Stromal cell of bone marrow (primary cell): ENCODE results near the gene DYNC2H1.

Source experiments
- DNase-seq: peaks from one replicate; pipeline ENCODE4 v3.0.0-alpha.2; 2012; ENCODE audit warnings: low read depth

DYNC2H1 gene, protein sequence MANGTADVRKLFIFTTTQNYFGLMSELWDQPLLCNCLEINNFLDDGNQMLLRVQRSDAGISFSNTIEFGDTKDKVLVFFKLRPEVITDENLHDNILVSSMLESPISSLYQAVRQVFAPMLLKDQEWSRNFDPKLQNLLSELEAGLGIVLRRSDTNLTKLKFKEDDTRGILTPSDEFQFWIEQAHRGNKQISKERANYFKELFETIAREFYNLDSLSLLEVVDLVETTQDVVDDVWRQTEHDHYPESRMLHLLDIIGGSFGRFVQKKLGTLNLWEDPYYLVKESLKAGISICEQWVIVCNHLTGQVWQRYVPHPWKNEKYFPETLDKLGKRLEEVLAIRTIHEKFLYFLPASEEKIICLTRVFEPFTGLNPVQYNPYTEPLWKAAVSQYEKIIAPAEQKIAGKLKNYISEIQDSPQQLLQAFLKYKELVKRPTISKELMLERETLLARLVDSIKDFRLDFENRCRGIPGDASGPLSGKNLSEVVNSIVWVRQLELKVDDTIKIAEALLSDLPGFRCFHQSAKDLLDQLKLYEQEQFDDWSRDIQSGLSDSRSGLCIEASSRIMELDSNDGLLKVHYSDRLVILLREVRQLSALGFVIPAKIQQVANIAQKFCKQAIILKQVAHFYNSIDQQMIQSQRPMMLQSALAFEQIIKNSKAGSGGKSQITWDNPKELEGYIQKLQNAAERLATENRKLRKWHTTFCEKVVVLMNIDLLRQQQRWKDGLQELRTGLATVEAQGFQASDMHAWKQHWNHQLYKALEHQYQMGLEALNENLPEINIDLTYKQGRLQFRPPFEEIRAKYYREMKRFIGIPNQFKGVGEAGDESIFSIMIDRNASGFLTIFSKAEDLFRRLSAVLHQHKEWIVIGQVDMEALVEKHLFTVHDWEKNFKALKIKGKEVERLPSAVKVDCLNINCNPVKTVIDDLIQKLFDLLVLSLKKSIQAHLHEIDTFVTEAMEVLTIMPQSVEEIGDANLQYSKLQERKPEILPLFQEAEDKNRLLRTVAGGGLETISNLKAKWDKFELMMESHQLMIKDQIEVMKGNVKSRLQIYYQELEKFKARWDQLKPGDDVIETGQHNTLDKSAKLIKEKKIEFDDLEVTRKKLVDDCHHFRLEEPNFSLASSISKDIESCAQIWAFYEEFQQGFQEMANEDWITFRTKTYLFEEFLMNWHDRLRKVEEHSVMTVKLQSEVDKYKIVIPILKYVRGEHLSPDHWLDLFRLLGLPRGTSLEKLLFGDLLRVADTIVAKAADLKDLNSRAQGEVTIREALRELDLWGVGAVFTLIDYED (N-terminal part only)

DNA sequence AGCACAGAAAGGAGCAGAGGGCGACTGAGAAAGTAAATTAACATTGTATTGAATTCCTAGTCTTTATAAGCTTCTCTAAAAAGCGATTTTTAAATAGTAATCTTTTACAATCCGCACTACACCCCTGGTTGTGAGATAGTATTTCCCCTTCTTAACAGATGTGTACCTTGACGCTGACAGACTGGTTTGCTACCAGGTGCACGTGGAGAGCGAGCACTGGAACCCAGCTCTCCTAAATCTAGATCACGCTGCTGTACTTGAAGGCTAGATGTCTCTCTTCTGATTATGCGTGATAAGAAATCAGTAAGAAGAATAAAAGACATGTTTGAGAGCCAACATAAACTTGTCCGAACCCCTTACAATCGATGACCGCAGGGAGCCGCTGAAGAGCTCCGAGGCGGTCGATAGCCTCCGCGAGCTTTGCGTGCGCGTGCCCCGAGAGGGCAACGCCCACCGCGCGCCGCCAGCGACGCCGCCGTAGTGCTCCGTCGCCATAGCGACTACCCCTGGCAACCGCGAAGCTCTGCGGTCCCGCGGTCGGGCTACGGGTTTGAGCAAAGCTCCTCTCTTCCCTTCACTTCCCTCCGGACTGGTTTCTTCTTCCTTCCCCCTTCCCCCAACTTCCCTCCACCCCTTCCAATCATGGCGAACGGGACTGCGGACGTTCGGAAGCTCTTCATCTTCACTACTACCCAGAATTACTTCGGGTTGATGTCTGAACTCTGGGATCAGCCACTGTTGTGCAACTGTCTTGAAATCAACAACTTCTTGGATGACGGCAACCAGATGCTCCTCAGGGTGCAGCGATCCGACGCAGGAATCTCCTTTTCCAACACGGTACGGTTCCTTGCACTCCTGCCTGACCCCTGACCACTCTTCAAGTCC lies at the start of gene DYNC2H1:
DYNC2H1 (plus strand) TSS at position 494 of the 885 bp plus-strand sequence; CDS start at position 643, 149 bp downstream.
- peak; percentile 84 for DNase-seq

DNA sequence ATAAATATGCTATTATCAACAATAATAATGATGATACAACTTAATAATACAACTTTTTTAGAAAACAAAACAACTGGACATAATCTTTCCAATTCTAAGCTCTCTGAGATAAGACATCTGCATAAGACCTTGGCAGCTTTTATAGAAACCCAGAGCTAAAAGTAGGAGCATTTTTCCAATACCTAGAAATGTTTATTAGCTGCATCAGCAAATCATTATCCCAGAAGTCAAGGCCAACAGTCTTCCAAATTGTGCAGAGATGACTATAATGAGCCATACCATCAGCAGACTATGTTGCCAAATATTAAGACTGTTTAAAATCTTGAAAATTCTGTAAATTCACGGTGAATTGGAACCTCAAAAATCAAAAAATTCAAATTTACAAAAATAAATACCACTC lies 47.6 kb upstream of the DYNC2H1 start:
- DNase-seq: no peak

DNA sequence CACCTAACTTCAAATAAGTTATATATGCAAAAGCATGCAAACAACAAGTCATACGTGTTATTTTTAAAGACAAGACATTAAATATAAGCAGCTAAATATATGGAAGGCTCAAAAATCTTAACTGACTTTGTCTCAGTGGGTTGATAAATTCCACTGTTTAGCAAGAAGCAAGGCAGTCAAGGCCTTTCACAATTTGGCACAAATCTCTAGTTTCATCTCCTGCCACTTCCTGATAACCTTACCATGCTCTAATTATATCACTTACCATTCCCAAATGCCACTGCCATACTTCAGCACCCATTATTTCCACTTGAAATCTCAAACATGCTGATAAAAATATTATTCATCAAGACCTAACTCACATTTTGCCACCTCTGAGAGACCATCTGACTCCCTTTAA lies 42.1 kb upstream of the DYNC2H1 start:
- no peak for DNase-seq

DNA sequence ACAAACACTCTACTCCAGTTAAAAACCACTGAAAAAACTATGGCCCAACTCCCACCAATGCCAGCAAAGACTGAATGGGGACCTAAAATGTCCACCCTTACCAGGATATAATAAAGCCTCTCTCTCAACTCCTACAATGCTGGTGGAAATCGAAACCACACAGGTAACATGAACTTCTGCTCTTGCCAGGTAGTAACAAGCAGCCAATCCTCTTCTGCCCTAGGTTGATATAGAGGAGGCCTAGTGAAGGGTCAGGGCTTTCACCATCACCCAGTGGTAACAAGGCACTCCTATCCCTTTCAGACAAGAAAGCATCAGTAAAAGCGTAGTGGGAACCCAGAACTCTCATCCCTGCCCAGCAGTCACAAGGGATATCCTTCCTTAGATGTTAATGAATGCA lies 39.9 kb upstream of the DYNC2H1 start:
- DNase-seq: no peak

DNA sequence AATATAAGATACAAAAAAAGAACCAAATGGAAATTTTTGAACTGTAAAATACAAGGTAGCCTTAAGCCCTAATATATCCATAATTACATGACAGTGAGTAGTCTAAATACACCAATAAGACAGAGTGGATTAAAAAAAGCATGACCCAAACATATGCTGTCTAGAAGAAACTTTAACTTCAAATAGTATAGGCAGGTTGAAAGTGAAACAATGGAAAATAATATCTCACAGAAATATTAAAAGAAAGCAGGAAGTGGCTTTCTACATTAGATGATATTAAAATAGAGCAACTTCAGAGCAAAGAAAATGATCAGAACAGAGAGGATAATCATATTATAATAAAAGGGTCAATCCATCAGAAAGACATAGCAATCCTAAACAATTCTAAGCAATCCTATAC lies 39.1 kb upstream of the DYNC2H1 start:
- no peak for DNase-seq

DNA sequence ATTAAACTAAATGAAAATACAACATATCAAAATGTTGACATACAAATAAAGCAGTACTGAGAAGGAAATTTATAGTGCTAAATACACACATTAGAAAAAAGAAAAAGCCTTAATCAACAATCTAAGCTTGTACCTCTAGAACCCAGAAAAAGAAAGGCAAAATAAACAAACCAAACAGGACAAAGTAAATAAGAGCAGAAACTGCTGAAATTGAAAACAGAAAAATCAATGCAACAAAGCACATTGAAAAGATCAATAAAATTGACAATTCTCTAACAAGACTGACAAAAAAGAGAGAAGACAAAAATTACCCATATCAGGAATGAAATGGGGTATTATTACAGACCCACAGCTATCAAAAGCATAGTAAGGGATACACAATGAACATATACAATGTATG lies 38.2 kb upstream of the DYNC2H1 start:
- DNase-seq: no peak

DNA sequence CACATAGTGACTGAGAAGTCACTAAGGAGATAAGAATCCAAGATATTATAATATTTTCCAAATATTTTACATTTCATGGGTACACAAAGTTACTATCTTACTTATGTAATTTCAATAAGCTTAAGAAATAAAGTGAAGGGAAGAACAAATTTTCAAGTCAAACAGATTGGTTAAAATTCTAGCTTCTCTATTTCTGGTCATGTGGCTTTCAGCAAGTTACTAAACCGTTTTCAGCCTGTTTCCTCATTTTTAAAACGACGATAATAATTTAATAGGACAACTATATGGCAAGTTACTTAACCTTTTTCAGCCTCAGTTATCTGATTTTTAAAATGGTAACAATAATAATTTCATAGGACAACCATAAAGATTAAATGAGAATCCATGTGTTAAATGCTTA lies 32.9 kb upstream of the DYNC2H1 start:
- DNase-seq: no peak

DNA sequence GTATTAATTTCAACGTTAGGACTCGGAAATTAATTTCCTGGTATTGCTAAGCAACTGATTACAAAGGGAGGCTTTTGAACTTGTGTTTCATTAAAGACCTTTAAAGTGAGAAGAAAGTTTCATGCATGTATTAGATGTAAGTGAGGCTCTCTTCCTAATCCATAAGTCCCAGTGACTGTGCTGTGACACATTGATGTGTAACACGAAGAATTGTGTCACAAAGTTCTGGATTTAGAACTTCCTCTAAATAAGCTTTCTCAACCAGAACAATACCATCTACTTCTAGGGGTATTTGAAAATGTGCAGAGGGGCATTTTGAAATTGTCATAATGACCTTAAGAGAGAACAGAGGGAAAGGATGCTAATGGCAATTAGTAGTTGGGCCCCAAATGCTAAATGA lies 31.7 kb upstream of the DYNC2H1 start:
- DNase-seq: no peak

DNA sequence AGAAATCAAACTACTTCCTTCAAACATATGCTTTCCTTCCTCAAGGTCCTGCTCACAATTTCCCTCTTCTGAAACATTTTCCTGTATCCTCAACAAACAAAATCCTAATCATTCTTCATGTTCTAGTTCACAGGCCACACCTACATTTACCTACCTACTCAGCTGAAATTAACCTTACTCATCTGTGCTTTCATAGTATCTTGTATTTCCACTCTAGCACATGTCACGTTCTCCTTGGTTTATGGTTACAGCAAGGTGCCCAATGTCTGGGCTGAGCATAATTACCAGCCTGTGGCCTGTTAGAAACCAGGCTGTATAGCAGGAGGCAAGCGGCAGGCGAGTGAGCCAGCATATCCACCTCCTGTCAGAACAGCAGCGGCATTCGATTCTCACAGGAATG lies 30.5 kb upstream of the DYNC2H1 start:
- DNase-seq: no peak

DNA sequence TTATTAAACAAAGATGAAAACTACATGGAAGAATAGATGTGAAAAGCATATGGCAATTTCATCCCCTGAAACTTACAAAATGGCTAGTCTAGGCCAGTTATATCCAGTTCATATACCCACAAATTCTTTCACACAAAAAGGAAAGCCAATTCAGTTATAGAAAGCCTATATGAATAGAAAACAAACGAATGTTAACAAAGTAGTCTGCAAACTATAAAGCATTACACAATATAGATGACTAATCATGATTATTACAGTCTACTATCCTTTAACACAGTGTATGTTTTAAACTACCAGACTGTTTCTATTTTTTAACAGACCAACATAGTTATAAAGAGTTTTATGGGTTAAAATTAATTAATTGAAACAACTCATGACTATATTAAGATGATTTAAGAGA lies 29.4 kb upstream of the DYNC2H1 start:
- no peak for DNase-seq

DNA sequence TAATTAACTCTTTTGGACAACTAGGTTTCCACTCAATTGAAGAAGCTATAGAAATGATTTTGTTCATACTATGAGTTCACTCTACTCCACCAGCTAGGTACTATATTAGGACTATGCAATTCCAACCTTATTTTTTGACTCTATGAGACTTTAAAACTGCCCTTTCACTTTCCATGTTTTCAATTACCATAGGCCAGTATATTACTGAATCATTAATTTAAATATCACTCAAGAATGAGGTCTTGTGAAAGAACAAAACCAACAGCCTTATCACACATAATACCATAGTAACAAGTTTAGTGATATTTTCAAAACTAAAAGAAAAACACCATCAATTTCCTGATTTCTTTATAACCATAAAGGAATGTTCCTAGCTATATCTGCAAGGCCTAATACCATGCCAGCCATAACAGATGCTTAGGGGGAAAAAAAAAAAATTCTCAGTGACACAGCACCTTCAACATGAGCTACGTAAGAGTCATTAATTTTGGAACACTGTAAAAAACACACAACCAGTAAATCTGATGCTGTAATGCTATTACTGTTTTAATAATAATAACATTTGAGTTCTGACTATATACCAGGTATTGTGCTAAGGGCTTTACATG lies 23.4 kb upstream of the DYNC2H1 start:
- no peak for DNase-seq

DNA sequence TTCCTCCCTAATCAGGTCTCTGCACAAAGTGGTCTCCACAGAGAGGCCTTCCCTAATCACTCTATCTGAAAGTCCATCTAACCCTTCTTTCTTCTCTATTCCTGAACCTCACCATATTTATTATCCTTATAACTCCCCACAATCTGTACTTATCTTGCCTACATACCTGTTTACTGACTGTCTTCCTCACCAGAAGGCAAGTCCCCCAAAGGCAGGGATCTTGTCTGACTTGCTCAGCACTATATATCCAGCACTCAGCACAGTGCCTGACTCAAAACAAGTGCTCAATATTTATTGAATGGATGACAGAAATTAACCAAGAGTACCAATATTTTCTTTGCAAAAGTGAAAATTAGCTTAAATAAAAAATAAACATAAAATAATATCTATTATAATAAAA lies 22.8 kb upstream of the DYNC2H1 start:
- DNase-seq: no peak

DNA sequence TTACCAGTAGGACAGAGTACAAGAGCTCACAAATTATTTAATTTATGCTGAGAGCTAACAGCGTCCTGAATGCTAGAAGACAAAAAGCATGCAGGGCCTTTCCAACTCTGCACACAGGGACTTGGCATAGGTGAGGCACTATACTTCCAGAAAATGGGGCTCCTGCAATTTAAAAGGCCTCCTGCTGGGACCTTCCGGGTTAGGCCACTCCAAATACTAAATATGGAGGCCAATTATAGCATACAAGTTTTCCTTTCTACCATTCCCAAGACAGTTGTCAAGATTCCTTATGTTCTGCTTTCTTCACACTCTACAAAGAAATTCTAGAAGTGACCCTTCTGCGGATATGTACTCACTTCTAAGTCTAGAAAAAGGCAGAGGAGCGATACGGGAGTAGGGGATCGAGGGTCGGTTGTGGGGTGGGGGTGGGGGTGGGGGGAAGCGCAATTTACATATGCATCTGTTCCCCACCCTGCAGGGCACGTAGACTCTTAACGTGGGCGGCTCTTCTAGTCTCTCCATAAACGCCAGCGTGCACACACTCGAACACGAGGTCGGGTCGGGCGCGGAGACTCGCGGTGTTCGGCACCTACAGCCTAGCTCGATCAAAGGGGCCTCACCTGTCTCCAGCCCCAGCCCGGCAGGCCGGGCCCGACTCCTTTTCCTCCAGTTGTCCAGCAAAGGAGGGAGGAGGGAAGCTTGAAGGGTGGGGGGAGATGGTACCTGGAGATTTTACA lies 18.0 kb upstream of the DYNC2H1 start:
- DNase-seq: no peak

DNA sequence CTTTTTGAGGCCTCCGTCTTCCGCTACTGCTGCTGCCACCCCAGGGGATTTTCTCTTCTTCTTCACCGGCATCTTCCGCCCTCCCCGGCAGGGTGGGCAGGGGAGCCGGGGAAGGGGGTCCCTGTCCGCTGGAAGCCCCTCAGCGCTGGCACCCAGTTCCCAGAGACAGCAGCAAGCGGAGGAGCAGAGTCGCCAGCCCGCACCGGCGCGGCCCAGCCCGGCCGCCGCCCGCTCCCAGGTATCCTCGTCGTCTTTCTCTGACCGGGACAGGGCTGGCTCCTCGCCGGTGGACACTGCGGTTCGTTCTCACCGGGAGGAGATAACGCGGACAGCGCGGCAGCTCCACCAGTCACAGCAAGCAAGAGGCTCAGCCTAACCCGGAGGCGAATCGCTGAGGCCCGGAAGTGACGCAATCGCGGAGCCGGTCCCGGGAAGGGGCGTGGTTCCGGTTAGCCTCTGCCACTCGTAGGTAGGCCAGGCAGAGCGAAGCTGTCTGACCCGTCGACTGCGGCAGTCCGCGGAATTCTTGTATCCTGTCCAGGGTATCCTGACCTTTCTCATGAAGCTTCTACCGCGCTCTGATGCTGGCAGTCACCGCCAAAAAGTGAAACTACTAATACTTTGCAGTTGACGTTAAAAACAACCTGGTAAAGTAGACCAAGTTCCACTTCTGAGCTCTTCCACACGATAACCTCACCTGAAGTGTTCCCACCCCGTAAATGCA lies 17.3 kb upstream of the DYNC2H1 start, which contains the start of gene DCUN1D5:
DCUN1D5 (minus strand) TSS at position 360 of the 724 bp plus-strand sequence; CDS start at position 72, 288 bp downstream.
- DNase-seq: peak; percentile 86

DNA sequence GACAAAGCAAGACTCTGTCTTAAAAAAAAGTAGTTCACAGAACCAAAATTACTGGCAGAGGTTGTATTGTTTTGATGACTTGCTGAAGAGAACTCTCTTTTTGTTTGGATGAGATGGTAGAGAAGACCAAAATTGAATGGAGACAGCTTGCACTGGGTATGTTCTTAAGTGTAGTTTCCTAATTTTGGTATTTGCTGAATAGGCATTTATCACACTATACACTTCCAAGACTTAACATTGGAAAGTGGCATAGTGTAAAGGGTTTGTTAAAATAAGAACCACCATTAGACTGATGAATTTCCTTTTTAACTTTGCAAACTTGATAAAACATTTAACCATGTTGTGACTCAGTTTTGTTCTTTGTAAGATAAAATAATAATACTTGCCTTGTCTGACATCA lies 11.9 kb upstream of the DYNC2H1 start:
- DNase-seq: no peak

DNA sequence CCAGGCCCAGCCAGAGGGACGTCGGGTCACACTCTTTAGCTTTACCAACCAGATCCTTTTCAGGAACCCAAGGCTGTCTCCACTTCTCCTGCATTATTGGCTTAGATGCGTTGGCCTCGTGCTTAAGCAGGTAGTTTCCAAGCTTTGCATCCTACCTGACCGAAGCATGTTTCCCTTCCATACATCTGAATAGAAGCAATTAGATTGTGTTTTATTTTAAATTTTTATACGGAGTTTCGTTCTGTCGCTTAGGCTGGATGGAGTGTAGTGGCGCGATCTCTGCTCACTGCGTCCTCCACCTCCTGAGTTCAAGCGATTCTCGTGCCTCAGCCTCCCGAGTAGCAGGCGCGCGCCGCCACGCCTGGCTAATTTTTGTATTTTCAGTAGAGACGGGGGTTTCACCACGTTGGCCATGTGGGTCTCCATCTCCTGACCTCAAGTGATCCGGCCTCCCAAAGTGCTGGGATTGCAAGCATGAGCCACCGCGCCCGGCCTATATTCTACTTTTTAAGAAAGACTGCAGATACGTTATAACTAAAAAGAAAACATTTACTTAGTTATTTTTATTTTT lies 677 bp downstream of the DYNC2H1 start:
- DNase-seq: no peak

DNA sequence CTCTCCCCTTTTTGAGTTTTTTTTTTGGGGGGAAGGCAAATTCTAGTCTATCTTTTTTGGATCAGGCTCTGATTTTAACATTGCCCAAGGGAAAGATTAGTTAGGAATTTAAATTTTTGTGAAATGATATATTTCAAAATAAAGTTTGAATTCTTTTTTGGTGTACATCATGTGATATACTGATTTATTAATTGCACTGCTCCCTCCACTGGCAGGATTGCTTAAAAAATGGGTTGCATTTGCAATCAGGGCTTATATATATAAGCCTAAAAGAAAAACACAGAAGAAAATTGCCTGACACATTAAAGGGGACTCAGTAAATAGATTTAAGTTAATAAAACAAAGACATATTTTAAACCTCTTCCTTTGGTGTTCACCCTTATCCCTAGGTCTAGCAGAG lies 1.2 kb downstream of the DYNC2H1 start:
- no peak for DNase-seq

DNA sequence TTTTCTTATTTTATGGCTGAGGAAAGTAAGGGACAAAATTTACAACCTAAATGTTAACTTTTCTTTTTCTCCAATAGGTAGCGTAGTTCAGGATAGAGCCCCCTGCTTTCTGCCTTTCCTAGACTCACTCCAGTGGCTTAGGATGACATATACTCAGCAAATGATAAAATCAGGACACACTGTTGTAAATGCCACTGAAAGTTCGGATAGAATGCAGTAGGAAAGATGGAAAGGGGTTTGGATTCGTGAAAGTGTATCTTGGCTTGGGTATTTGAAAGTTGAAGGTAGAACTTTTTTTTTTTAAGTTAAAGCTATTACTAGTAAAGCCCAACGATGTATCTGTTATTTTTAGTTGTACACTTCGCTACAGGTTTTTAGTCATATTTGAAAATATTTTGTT lies 2.2 kb downstream of the DYNC2H1 start:
- DNase-seq: no peak

DNA sequence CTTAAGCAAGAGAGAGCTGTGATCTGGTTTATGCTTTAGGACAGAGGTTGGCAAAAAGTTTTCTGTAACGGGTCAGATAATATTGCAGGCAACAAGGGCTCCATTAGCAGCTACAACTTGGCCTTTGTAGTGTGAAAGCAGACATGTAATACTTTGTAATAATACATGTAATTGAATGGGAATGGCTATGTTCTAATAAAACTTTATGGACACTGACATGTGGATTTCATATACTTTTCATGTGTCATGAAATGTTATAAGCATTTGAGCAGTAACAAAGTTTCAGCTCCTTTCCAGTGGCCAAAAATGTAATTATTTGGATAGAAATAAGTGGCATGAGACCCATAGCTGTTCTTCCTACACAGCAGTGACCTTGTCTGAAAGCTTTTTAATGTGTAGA lies 3.1 kb downstream of the DYNC2H1 start:
- DNase-seq: no peak
